PC-9 (cell line): Measurements from ENCODE around the gene LYRM9. TPM values are rescaled to one million over a fixed set of nuclear protein-coding genes. Genes with fewer than 3 reads are reported as not detected.

Source experiments
- BruUV-seq: library from RNA; stranded (reverse); fragments of 400-500 nt; replicated peaks from 2 replicates; lab custom pipeline; 2021; lab: Mats Ljungman, UMichigan
- CTCF ChIA-PET: fragments of 300-600 bp; sonication (Branson Sonifier 250); formaldehyde crosslinking; loops from one replicate; lab custom pipeline; 2022; ENCODE audit warnings: antibody characterized with exemption; lab: Charles Lee
- POLR2A ChIA-PET: fragments of 300-600 bp; sonication (Branson Sonifier 250); formaldehyde crosslinking; loops from one replicate; lab custom pipeline; 2022; ENCODE audit warnings: antibody characterized with exemption; ENCODE audit not compliant: unreplicated experiment; lab: Charles Lee
- DNase-seq, 2 experiments: peaks; one replicate each; pipeline versions ENCODE4 v3.0.0 to v3.0.0-alpha.2; 2015 to 2022; ENCODE audit warnings: mixed read lengths in 1 of 2
- H2AFZ ChIP-seq: fragments of 200-600 bp; sonication (generic); 2 replicates; pipeline ENCODE4 v1.8.1; 2017; ENCODE audit warnings: antibody characterized with exemption
- H3F3A ChIP-seq: fragments of 200-600 bp; sonication (generic); 2 replicates; pipeline ENCODE4 v1.8.1; 2017; ENCODE audit warnings: antibody characterized with exemption, mild to moderate bottlenecking, low read depth; ENCODE audit not compliant: insufficient read depth
- H3K27ac ChIP-seq: fragments of 200-600 bp; sonication (generic); 2 replicates; pipeline ENCODE4 v1.6.1; 2016; ENCODE audit warnings: mixed run types
- H3K27me3 ChIP-seq: fragments of 200-600 bp; sonication (generic); 2 replicates; pipeline ENCODE4 v1.6.1; 2016; ENCODE audit warnings: low read depth, mixed run types; ENCODE audit not compliant: insufficient read depth
- H3K36me3 ChIP-seq: fragments of 200-600 bp; sonication (generic); 2 replicates; pipeline ENCODE4 v1.6.1; 2016; ENCODE audit warnings: low read depth, mixed run types
- H3K4me1 ChIP-seq: fragments of 200-600 bp; sonication (generic); replicated peaks from 2 replicates; pipeline ENCODE4 v1.6.1; 2016; ENCODE audit warnings: mixed run types; ENCODE audit not compliant: insufficient read depth
- H3K4me2 ChIP-seq: fragments of 200-600 bp; sonication (generic); 2 replicates; pipeline ENCODE4 v1.6.1; 2017; ENCODE audit warnings: mixed run types
- H3K4me3 ChIP-seq: fragments of 200-600 bp; sonication (generic); 2 replicates; pipeline ENCODE4 v1.6.1; 2016; ENCODE audit warnings: mixed run types
- H3K79me2 ChIP-seq: fragments of 200-600 bp; sonication (generic); 2 replicates; pipeline ENCODE4 v1.6.1; 2017; ENCODE audit warnings: low read depth, mixed run types
- H3K9me2 ChIP-seq: fragments of 200-600 bp; sonication (generic); 2 replicates; pipeline ENCODE4 v1.8.1; 2017; ENCODE audit warnings: mild to moderate bottlenecking; ENCODE audit not compliant: insufficient read depth
- H3K9me3 ChIP-seq: fragments of 200-600 bp; sonication (generic); 2 replicates; pipeline ENCODE4 v1.8.1; 2016; ENCODE audit warnings: low read depth; ENCODE audit not compliant: insufficient read depth
- H4K20me1 ChIP-seq: fragments of 200-600 bp; sonication (generic); 2 replicates; pipeline ENCODE4 v1.8.1; 2017; ENCODE audit not compliant: insufficient read depth
- CTCF ChIP-seq: fragments of 200-600 bp; sonication (generic); conservative IDR thresholded peaks from 2 replicates; pipeline ENCODE4 v1.6.1; 2017; ENCODE audit warnings: mixed run types, antibody characterized with exemption, mild to moderate bottlenecking, moderate library complexity
- EZH2 ChIP-seq: fragments of 200-600 bp; sonication (generic); IDR thresholded peaks from 2 replicates; pipeline ENCODE4 v1.8.0; 2017; ENCODE audit warnings: antibody characterized with exemption, low read depth
- intact Hi-C: fragments of 100-400 bp; cut with micrococcal nuclease; formaldehyde crosslinking; loops from one replicate; pipeline ENCODE4 v1.10.0; 2022; ENCODE audit not compliant: unreplicated experiment
- total RNA-seq: library from RNA; stranded (reverse); gene quantifications from 2 replicates; pipeline ENCODE4 v1.2.3, GENCODE V29; 2021

LYRM9 gene
- total RNA-seq, 1 experiment from 2014 or later, result 7.6 TPM

GRCh38 chr17:27919079-27919478, 25.9 kb upstream of the LYRM9 start:
- no peaks in the 10 kb centered on the region for H4K20me1 ChIP-seq
- H3K27me3 ChIP-seq, result peaks cover 23% of the 10 kb centered on the region
- no peak overlapping the region for H3K4me2 ChIP-seq
- intact Hi-C loops, result no loop called here
- no peaks in the 10 kb centered on the region for H3K4me1 ChIP-seq
- H3K9me3 ChIP-seq, result no peaks in the 10 kb centered on the region
- H3K36me3 ChIP-seq, result no peaks in the 10 kb centered on the region
- H2AFZ ChIP-seq, result no peak overlapping the region
- ChIA-PET CTCF (no interaction called here), POLR2A (no interaction called here)
- no peaks in the 10 kb centered on the region for H3K9me2 ChIP-seq
- no peak overlapping the region for H3K4me3 ChIP-seq
- no peaks in the 10 kb centered on the region for H3F3A ChIP-seq
- DNase-seq, result no peak
- no peaks in the 10 kb centered on the region for H3K79me2 ChIP-seq
- H3K27ac ChIP-seq, result no peak overlapping the region
- no TSS peak for BruUV-seq
- TF ChIP-seq EZH2 (no peak), CTCF (no peak)

GRCh38 chr17:27918498-27918897, 25.3 kb upstream of the LYRM9 start:
- Histone ChIP-seq H4K20me1 (no peaks in the 10 kb centered on the region), H3F3A (no peaks in the 10 kb centered on the region), H3K36me3 (no peaks in the 10 kb centered on the region), H3K4me3 (no peak overlapping the region), H3K27me3 (peaks cover 29% of the 10 kb centered on the region), H3K9me2 (no peaks in the 10 kb centered on the region), H3K4me2 (no peak overlapping the region), H3K9me3 (no peaks in the 10 kb centered on the region), H3K79me2 (no peaks in the 10 kb centered on the region), H2AFZ (no peak overlapping the region), H3K27ac (no peak overlapping the region), H3K4me1 (no peaks in the 10 kb centered on the region)
- POLR2A ChIA-PET, result no interaction called here
- DNase-seq, result no peak
- no TSS peak for BruUV-seq
- CTCF ChIA-PET, result no interaction called here
- TF ChIP-seq EZH2, result no peak
- no peak for TF ChIP-seq CTCF
- intact Hi-C loops, result no loop called here

GRCh38 chr17:27917000-27917399, 23.8 kb upstream of the LYRM9 start:
- Histone ChIP-seq H2AFZ (no peak overlapping the region), H3K36me3 (no peaks in the 10 kb centered on the region), H3K27ac (no peak overlapping the region), H3K4me2 (no peak overlapping the region), H3K9me3 (no peaks in the 10 kb centered on the region), H3K79me2 (no peaks in the 10 kb centered on the region), H3K9me2 (no peaks in the 10 kb centered on the region), H3K27me3 (peaks cover 38% of the 10 kb centered on the region), H4K20me1 (no peaks in the 10 kb centered on the region), H3K4me3 (no peak overlapping the region), H3K4me1 (no peaks in the 10 kb centered on the region), H3F3A (no peaks in the 10 kb centered on the region)
- ChIA-PET CTCF (no interaction called here), POLR2A (no interaction called here)
- no peak for TF ChIP-seq CTCF
- TF ChIP-seq EZH2, result no peak
- no peak for DNase-seq
- no TSS peak for BruUV-seq
- intact Hi-C loops, result no loop called here
